ENCODE results near the gene KRTAP10-1. TPM values are rescaled to one million over a fixed set of nuclear protein-coding genes. Genes with fewer than 3 reads are reported as not detected.

Gene KRTAP10-1
- total RNA-seq, 1 donor from 2014 or later = not detected

DNA sequence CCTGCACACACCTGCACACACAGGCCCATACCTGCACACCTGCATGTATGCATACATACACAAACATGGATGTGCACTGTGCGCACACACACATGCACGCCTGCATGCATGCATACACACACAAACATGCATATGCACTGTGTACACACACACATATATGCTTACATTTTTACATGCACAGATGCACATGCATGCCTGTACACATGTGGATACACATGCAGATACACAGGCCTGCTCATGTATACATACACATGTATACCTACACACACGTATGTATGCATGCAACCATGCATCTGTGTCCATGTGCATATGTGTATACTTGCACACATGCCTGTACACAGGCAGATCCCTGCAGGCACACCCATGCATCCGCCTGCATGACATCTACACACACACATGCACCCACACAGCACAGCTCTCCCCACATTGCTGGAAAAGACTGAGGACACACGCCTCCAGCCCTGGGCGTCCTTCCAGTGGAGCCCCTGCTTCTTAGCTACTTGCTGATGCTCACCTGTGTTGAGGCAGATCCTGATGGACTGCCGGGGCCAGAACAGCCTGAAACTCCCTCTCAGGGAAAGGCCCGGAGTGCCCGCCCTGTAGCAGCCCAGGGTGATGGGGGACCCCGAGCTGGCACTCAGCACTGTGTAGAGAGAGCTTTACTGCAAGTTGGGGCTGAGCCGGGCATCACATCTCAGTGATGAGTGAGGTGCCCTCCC lies 28.6 kb downstream of the KRTAP10-1 start:
- intact Hi-C loops (cut with DNase I) = no loop called here
- H3K27me3 ChIP-seq (ENCODE audit: low read depth) = peaks cover 14% of the 10 kb centered on the region

DNA sequence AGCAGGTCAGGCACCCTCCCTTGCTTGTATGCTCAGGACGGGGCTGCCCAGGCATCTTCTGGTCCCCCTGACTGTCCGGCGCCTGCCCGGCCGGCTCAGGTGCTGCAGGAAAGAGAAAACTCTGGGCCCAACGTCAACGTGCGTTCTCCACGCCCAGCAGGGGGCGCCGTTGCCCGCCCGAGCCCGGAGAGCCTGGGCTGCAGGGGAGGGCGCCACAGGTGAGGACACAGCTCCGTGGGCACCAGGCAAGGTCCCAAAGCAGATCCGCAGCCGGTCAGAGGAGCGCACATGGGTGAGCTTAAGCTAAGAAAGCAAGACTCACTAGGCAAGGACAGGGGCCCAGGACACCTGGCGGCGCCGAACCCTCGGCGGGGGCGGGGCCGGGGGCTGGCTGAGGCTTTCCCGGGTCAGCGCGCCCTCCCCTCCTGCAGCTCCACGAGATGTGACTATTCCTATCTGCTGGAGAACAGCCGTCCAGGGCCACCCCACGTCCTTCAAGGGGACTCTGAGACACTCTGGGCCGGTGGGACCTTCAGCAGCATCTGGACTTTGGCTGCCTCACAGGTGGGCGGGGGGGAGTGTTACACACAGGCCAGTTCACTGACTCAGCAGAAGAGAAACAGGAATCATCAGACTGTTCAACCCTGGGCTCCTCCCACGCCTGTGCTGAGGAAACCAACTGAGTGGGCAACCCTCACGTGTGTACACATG lies 29.3 kb downstream of the KRTAP10-1 start:
- DNase-seq (peak; percentile 79), ATAC-seq (peak; percentile 81 to 84)
- TF ChIP-seq, protein P1, sequence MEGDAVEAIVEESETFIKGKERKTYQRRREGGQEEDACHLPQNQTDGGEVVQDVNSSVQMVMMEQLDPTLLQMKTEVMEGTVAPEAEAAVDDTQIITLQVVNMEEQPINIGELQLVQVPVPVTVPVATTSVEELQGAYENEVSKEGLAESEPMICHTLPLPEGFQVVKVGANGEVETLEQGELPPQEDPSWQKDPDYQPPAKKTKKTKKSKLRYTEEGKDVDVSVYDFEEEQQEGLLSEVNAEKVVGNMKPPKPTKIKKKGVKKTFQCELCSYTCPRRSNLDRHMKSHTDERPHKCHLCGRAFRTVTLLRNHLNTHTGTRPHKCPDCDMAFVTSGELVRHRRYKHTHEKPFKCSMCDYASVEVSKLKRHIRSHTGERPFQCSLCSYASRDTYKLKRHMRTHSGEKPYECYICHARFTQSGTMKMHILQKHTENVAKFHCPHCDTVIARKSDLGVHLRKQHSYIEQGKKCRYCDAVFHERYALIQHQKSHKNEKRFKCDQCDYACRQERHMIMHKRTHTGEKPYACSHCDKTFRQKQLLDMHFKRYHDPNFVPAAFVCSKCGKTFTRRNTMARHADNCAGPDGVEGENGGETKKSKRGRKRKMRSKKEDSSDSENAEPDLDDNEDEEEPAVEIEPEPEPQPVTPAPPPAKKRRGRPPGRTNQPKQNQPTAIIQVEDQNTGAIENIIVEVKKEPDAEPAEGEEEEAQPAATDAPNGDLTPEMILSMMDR (IDR thresholded peaks at IDR 0.05) = peak; percentile 82
- H3K4me3 ChIP-seq = no peak overlapping the region
- no peaks in the 10 kb centered on the region for H3K36me3 ChIP-seq
- H3K9me3 ChIP-seq = no peaks in the 10 kb centered on the region
- no peak overlapping the region for H3K27ac ChIP-seq
- H3K4me1 ChIP-seq = peaks cover 12% of the 10 kb centered on the region
- H3K27me3 ChIP-seq (ENCODE audit: low read depth) = peaks cover 18% of the 10 kb centered on the region
- intact Hi-C loops (cut with DNase I) = no loop called here

More for the DNA sequence above, 28.6 kb downstream of the KRTAP10-1 start:
- TF ChIP-seq, protein P1 (IDR thresholded peaks at IDR 0.05) = no peak
- Histone ChIP-seq H3K4me1 (peaks cover 12% of the 10 kb centered on the region), H3K27ac (no peak overlapping the region), H3K4me3 (no peak overlapping the region), H3K9me3 (no peaks in the 10 kb centered on the region), H3K36me3 (no peaks in the 10 kb centered on the region)
- no peak for ATAC-seq
- peak; percentile 39 for DNase-seq

DNA sequence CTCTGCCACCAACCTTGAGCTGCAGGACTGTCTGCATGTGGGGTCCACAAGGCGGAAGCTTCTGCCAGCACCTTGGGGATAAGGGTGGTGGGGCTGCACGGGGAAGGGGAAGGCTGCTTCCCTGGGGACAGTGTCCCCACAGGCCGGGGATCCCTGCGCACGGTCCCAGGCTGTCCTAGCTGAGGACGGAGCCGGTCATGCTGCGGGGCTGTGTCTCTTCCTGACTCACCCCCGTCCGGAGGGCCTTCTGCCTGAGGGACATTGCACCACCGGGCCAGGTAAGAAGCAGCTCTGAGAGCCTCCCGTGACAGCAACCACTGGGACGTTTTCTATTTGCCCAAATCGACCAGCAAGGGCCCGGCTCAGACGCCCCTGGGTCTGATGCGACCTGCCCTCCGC lies 29.9 kb downstream of the KRTAP10-1 start:
- peaks cover 12% of the 10 kb centered on the region for H3K4me1 ChIP-seq
- TF ChIP-seq, protein P1 (IDR thresholded peaks at IDR 0.05) = no peak
- DNase-seq (no peak), ATAC-seq (no peak)
- no peak overlapping the region for H3K4me3 ChIP-seq
- peaks cover 18% of the 10 kb centered on the region for H3K27me3 ChIP-seq (ENCODE audit: low read depth)
- no peaks in the 10 kb centered on the region for H3K9me3 ChIP-seq
- H3K36me3 ChIP-seq = no peaks in the 10 kb centered on the region
- intact Hi-C loops (cut with DNase I) = no loop called here
- no peak overlapping the region for H3K27ac ChIP-seq

DNA sequence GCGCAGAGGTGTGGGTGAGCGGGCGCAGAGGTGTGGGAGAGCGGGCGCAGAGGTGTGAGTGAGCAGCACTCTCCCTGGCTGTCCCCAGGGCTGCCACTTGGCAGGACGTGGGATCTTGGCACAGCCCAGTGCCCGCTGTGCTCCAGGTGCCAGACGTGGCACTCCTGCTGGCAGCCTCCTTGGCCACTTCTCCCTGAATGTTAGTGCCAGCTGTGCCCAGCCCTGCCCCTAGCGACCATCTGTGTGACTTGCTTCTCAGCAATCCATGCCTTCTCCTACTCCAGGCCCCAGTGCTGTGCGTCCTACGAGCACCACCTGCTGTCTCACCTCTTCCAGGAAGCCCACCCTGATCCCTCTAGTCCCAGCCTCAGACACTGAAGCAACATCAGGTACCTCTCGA lies 30.5 kb downstream of the KRTAP10-1 start:
- TF ChIP-seq, protein P1 (IDR thresholded peaks at IDR 0.05) = peak; percentile 35
- no peak overlapping the region for H3K27ac ChIP-seq
- DNase-seq = peak; percentile 88
- no peaks in the 10 kb centered on the region for H3K36me3 ChIP-seq
- ATAC-seq = peak; percentile 92
- H3K9me3 ChIP-seq = no peaks in the 10 kb centered on the region
- peaks cover 18% of the 10 kb centered on the region for H3K27me3 ChIP-seq (ENCODE audit: low read depth)
- intact Hi-C loops (cut with DNase I) = no loop called here
- peaks cover 12% of the 10 kb centered on the region for H3K4me1 ChIP-seq
- no peak overlapping the region for H3K4me3 ChIP-seq

DNA sequence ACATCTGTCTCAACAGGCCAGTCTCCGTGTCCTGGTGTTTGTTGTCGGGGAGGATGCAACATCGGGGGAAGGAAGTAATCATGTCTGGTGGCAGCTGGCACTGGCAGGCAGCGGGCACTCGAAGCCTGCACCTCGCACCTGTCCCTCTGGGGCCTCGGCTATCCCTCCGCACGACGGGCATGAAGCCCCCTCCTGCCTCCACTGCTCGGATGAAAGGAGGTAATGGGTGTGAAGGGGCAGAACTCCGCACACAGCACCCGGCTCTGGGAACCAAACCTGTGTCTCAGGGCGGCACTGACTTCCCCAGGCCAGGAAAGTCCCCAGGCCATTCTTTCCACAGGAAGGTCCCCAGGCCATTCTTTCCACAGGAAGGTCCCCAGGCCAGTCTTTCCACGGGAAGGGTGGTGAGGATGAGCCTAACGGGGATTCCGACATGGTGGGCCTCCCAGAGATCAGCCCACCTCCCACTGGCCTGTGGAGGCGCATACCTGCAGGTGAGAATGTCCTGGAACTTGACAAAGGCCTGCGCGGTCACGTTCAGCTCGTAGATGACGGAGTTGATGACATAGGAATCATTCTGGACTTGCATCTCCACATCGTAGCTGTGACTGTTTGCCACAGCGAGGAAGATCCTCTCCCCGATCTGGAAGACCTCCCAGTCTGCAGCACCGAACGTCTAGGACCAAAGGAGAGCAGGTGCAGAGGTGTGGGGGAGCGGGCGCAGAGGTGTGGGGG lies 31.1 kb downstream of the KRTAP10-1 start:
- no peak for ATAC-seq
- TF ChIP-seq, protein P1 (IDR thresholded peaks at IDR 0.05) = no peak

More for the DNA sequence above, 31.1 kb downstream of the KRTAP10-1 start:
- Histone ChIP-seq H3K27ac (no peak overlapping the region), H3K27me3 (ENCODE audit: low read depth) (peaks cover 18% of the 10 kb centered on the region), H3K9me3 (no peaks in the 10 kb centered on the region), H3K4me1 (peaks cover 12% of the 10 kb centered on the region), H3K4me3 (no peak overlapping the region), H3K36me3 (no peaks in the 10 kb centered on the region)
- intact Hi-C loops (cut with DNase I) = no loop called here
- DNase-seq = peak; percentile 32

Measured in lower lobe of right lung (tissue), 2 donors.